H9 (cell line): ENCODE data around the gene ISG15. TPM values are rescaled to one million over a fixed set of nuclear protein-coding genes. Genes with fewer than 3 reads are reported as not detected.

Experiments used
- DNase-seq: peaks from one replicate; pipeline ENCODE4 v3.0.0-alpha.2; 2017
- H2AFZ ChIP-seq: one replicate; pipeline ENCODE4 v1.6.1; 2013; ENCODE audit warnings: mild to moderate bottlenecking, low read length, control low read depth, moderate library complexity
- H2AK5ac ChIP-seq: 2 replicates; pipeline ENCODE4 v1.6.1; 2013; ENCODE audit warnings: low read length, control low read depth, mixed read lengths; ENCODE audit not compliant: insufficient read length
- H2BK120ac ChIP-seq: one replicate; pipeline ENCODE4 v1.6.1; 2013; ENCODE audit warnings: low read depth, mild to moderate bottlenecking, low read length, control low read depth, inconsistent platforms; ENCODE audit not compliant: poor library complexity, severe bottlenecking
- H2BK12ac ChIP-seq: 2 replicates; pipeline ENCODE4 v1.6.1; 2013; ENCODE audit warnings: low read length, control low read depth, mixed read lengths, low read depth; ENCODE audit not compliant: insufficient read length
- H2BK15ac ChIP-seq: 2 replicates; pipeline ENCODE4 v1.6.1; 2013; ENCODE audit warnings: low read depth, low read length, control low read depth
- H2BK20ac ChIP-seq: one replicate; pipeline ENCODE4 v1.6.1; 2013; ENCODE audit warnings: low read depth, mild to moderate bottlenecking, low read length, control low read depth, inconsistent platforms; ENCODE audit not compliant: poor library complexity, severe bottlenecking
- H2BK5ac ChIP-seq: 2 replicates; pipeline ENCODE4 v1.6.1; 2013; ENCODE audit warnings: low read length, control low read depth, mixed read lengths; ENCODE audit not compliant: insufficient read length
- H3K14ac ChIP-seq: 2 replicates; pipeline ENCODE4 v1.6.1; 2013; ENCODE audit warnings: low read length, control low read depth; ENCODE audit not compliant: insufficient read depth
- H3K18ac ChIP-seq: 2 replicates; pipeline ENCODE4 v1.6.1; 2013; ENCODE audit warnings: low read depth, mild to moderate bottlenecking, mixed read lengths, low read length, control low read depth; ENCODE audit not compliant: insufficient read length
- H3K23ac ChIP-seq: 2 replicates; pipeline ENCODE4 v1.6.1; 2013; ENCODE audit warnings: low read length, control low read depth, mixed read lengths, low read depth; ENCODE audit not compliant: insufficient read length
- H3K23me2 ChIP-seq: 2 replicates; pipeline ENCODE4 v1.6.1; 2013; ENCODE audit warnings: low read depth, mild to moderate bottlenecking, mixed read lengths, low read length, control low read depth; ENCODE audit not compliant: insufficient read length, poor library complexity, severe bottlenecking
- H3K27ac ChIP-seq: 2 replicates; pipeline ENCODE4 v1.5.1; 2013; ENCODE audit warnings: low read length, control low read depth, mixed read lengths, low read depth; ENCODE audit not compliant: insufficient read length
- H3K27me3 ChIP-seq: 2 replicates; pipeline ENCODE4 v1.6.1; 2013; ENCODE audit warnings: low read length, control low read depth, inconsistent platforms; ENCODE audit not compliant: insufficient read depth
- H3K4ac ChIP-seq: 2 replicates; pipeline ENCODE4 v1.6.1; 2013; ENCODE audit warnings: low read depth, mild to moderate bottlenecking, control low read depth, inconsistent platforms, low read length, moderate library complexity
- H3K4me1 ChIP-seq: 2 replicates; pipeline ENCODE4 v1.6.1; 2013; ENCODE audit warnings: low read length, control low read depth, inconsistent platforms; ENCODE audit not compliant: insufficient read depth
- H3K4me2 ChIP-seq: 2 replicates; pipeline ENCODE4 v1.6.1; 2013; ENCODE audit warnings: low read length, control low read depth, mixed read lengths; ENCODE audit not compliant: insufficient read length, insufficient read depth
- H3K56ac ChIP-seq: 2 replicates; pipeline ENCODE4 v1.6.1; 2013; ENCODE audit warnings: low read depth, mild to moderate bottlenecking, mixed read lengths, low read length, control low read depth; ENCODE audit not compliant: insufficient read length
- H3K79me1 ChIP-seq: 2 replicates; pipeline ENCODE4 v1.6.1; 2013; ENCODE audit warnings: low read depth, mild to moderate bottlenecking, moderate library complexity, low read length, control low read depth, inconsistent platforms; ENCODE audit not compliant: insufficient read depth, poor library complexity, severe bottlenecking
- H3K79me2 ChIP-seq: 2 replicates; pipeline ENCODE4 v1.6.1; 2013; ENCODE audit warnings: low read length, control low read depth, inconsistent platforms; ENCODE audit not compliant: insufficient read depth
- H3K9ac ChIP-seq: 2 replicates; pipeline ENCODE4 v1.6.1; 2013; ENCODE audit warnings: low read length, control low read depth, mixed read lengths; ENCODE audit not compliant: insufficient read length; ENCODE audit errors: extremely low read depth
- H3K9me3 ChIP-seq: one replicate; pipeline ENCODE4 v1.6.1; 2013; ENCODE audit warnings: low read depth, low read length, inconsistent platforms; ENCODE audit not compliant: control insufficient read depth
- H3T11ph ChIP-seq: one replicate; pipeline ENCODE4 v1.6.1; 2013; ENCODE audit warnings: mild to moderate bottlenecking, low read length, control low read depth, inconsistent platforms
- H4K20me1 ChIP-seq: one replicate; pipeline ENCODE4 v1.6.1; 2013; ENCODE audit not compliant: control insufficient read depth, insufficient read length, insufficient read depth
- H4K5ac ChIP-seq: 2 replicates; pipeline ENCODE4 v1.6.1; 2013; ENCODE audit warnings: low read depth, mild to moderate bottlenecking, mixed read lengths, low read length, control low read depth; ENCODE audit not compliant: insufficient read length
- H4K8ac ChIP-seq: replicated peaks from 2 replicates; pipeline ENCODE4 v1.6.1; 2013; ENCODE audit warnings: low read length, control low read depth, mixed read lengths, low read depth; ENCODE audit not compliant: insufficient read length
- H4K91ac ChIP-seq: 2 replicates; pipeline ENCODE4 v1.6.1; 2013; ENCODE audit warnings: low read depth, mild to moderate bottlenecking, moderate library complexity, mixed read lengths, low read length, control low read depth; ENCODE audit not compliant: insufficient read length
- H3K27ac Mint-ChIP-seq, 3 experiments: 2 replicates in 2 of 3; 3 replicates in 1 of 3; pipeline ENCODE4 v1.8.0; 2020 to 2021; ENCODE audit warnings: mixed read lengths in 3 of 3, mild to moderate bottlenecking in 1 of 3, moderate library complexity in 1 of 3
- H3K27me3 Mint-ChIP-seq: 2 replicates; pipeline ENCODE4 v1.8.0; 2021; ENCODE audit warnings: low read depth, mild to moderate bottlenecking, moderate library complexity, mixed read lengths
- H3K36me3 Mint-ChIP-seq, 3 experiments: 2 replicates in 2 of 3; 3 replicates in 1 of 3; pipeline ENCODE4 v1.8.0; 2020 to 2021; ENCODE audit warnings: low read depth in 3 of 3, mixed read lengths in 3 of 3; ENCODE audit not compliant: insufficient read depth in 1 of 3
- H3K4me1 Mint-ChIP-seq, 2 experiments: 2 replicates each; pipeline ENCODE4 v1.8.0; 2020; ENCODE audit warnings: mixed read lengths in 2 of 2
- H3K4me3 Mint-ChIP-seq, 2 experiments: 2 replicates in 1 of 2; 3 replicates in 1 of 2; pipeline ENCODE4 v1.8.0; 2020 to 2021; ENCODE audit warnings: mild to moderate bottlenecking in 2 of 2, mixed read lengths in 2 of 2, moderate library complexity in 1 of 2
- H3K9me3 Mint-ChIP-seq, 2 experiments: 2 replicates in 1 of 2; 3 replicates in 1 of 2; pipeline ENCODE4 v1.8.0; 2020; ENCODE audit warnings: mild to moderate bottlenecking in 2 of 2, mixed read lengths in 2 of 2, moderate library complexity in 1 of 2
- WGBS: extraction: QIAGEN DNeasy Blood & Tissue Kit; methylation state at CpG from one replicate; pipeline ENCODE4 v1.1.7; 2013; ENCODE audit warnings: missing lambda C conversion rate, low lambda C conversion rate, mixed read lengths; ENCODE audit not compliant: insufficient read length; ENCODE audit errors: extremely low coverage; 5-methylcytosine and 5-hydroxymethylcytosine counted together
- total RNA-seq: library from RNA; stranded (reverse); gene quantifications from 2 replicates; pipeline ENCODE4 v1.2.1, GENCODE V29; 2021
- TF ChIP-seq, protein P1 (sequence below): fragments of 200-600 bp; sonication (generic); conservative IDR thresholded peaks from 3 replicates; pipeline ENCODE4 v1.8.0; 2021; ENCODE audit warnings: antibody characterized with exemption, mild to moderate bottlenecking

Gene ISG15
- total RNA-seq, 1 experiment from 2014 or later, result 39.7 TPM

DNA sequence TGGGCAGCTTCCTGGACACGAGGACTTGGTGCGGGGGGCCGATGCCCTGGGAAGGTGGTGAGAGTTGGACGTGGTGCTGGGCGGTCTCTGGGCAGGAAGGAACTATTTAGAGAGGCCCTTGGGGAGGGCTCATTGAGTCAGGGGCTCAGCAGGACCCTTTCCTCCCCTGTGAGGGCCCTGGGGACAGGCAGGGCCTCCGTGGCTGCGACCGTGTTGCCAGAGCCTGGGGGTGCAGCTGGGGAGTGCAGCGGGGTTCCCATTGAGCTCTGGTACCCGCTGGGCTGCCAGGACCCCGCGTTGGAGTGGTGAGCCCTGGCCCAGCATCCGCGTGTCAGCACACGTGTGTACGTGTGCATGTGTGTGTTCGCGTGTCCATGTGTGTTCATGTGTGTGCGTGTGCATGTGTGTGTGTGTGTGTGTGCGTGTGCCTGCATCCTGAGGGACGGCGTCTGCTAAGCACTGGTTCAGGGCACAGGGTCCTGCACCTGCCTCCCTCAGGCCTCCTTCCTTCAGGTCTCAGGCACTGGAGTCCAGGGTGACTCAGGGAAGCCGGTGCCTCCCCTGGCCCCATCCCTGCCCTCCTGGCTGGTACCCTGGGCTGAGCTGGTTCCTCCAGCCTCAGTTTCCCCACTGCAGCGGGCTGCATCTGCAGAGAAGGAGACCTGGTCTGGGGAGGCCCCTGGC lies 50.1 kb downstream of the ISG15 start:
- H2BK12ac ChIP-seq, result no peak overlapping the region
- H2BK120ac ChIP-seq, result no peak overlapping the region
- H3K18ac ChIP-seq, result no peak overlapping the region
- H3K79me2 ChIP-seq, result no peaks in the 10 kb centered on the region
- peaks cover 2% of the 10 kb centered on the region; the same call in 1 of the 2 replicates for H3K27me3 ChIP-seq
- H3K14ac ChIP-seq, result no peak overlapping the region
- H3T11ph ChIP-seq, result no peak overlapping the region
- no peak overlapping the region for H2BK5ac ChIP-seq
- Mint-ChIP-seq H3K36me3 (no peaks in the 10 kb centered on the region), H3K27me3 (peaks cover 62% of the 10 kb centered on the region), H3K4me3 (no peak overlapping the region), H3K4me1 (peaks cover 19 to 26% of the 10 kb centered on the region in 2 experiments), H3K27ac (peak overlapping the region in 1 of 3 experiments; percentile 95; a peak in 1 of 7 replicates), H3K9me3 (no peaks in the 10 kb centered on the region)
- H2AFZ ChIP-seq, result no peak overlapping the region
- H2AK5ac ChIP-seq, result no peak overlapping the region
- H2BK15ac ChIP-seq, result no peak overlapping the region
- H3K23ac ChIP-seq, result no peak overlapping the region
- H4K8ac ChIP-seq, result no peak overlapping the region
- no peak overlapping the region for H4K5ac ChIP-seq
- TF ChIP-seq, protein P1, sequence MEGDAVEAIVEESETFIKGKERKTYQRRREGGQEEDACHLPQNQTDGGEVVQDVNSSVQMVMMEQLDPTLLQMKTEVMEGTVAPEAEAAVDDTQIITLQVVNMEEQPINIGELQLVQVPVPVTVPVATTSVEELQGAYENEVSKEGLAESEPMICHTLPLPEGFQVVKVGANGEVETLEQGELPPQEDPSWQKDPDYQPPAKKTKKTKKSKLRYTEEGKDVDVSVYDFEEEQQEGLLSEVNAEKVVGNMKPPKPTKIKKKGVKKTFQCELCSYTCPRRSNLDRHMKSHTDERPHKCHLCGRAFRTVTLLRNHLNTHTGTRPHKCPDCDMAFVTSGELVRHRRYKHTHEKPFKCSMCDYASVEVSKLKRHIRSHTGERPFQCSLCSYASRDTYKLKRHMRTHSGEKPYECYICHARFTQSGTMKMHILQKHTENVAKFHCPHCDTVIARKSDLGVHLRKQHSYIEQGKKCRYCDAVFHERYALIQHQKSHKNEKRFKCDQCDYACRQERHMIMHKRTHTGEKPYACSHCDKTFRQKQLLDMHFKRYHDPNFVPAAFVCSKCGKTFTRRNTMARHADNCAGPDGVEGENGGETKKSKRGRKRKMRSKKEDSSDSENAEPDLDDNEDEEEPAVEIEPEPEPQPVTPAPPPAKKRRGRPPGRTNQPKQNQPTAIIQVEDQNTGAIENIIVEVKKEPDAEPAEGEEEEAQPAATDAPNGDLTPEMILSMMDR, result no peak
- H3K4ac ChIP-seq, result no peak overlapping the region
- no peak for DNase-seq
- WGBS, result no CpG with 5 or more reads among the region's 24 CpGs
- H3K56ac ChIP-seq, result no peak overlapping the region
- no peak overlapping the region for H3K9ac ChIP-seq
- no peak overlapping the region for H3K27ac ChIP-seq
- H2BK20ac ChIP-seq, result no peak overlapping the region
- H4K91ac ChIP-seq, result no peak overlapping the region
- no peaks in the 10 kb centered on the region for H3K79me1 ChIP-seq
- no peaks in the 10 kb centered on the region for H3K9me3 ChIP-seq
- peaks cover 10% of the 10 kb centered on the region for H3K23me2 ChIP-seq
- H4K20me1 ChIP-seq, result no peaks in the 10 kb centered on the region
- H3K4me2 ChIP-seq, result no peak overlapping the region
- H3K4me1 ChIP-seq, result no peaks in the 10 kb centered on the region

Other genes with a start within 250 kb of the ISG15 start
- gene SAMD11, start 89.6 kb upstream of the ISG15 start, total RNA-seq, result 13.5 and 15.7 TPM in 2 replicates
- gene NOC2L, start 54.2 kb upstream of the ISG15 start, total RNA-seq, result 130 and 138 TPM in 2 replicates
- 41.4 TPM in 2 replicates for gene KLHL17, start 52.9 kb upstream of the ISG15 start, total RNA-seq
- gene PLEKHN1, start 47.0 kb upstream of the ISG15 start, total RNA-seq, result 2.0 and 3.0 TPM in 2 replicates
- gene PERM1, start 31.4 kb upstream of the ISG15 start, total RNA-seq, result not detected in 2 replicates
- gene HES4, start 13.4 kb upstream of the ISG15 start, total RNA-seq, result 3.7 and 4.0 TPM in 2 replicates
- gene AGRN, start 6.6 kb downstream of the ISG15 start, total RNA-seq, result 173 and 175 TPM in 2 replicates
- not detected in 2 replicates for gene RNF223, start 60.8 kb downstream of the ISG15 start, total RNA-seq
- gene C1orf159, start 102.6 kb downstream of the ISG15 start, total RNA-seq, result 10.1 and 12.3 TPM in 2 replicates
- gene TTLL10, start 160.4 kb downstream of the ISG15 start, total RNA-seq, result 0.68 and 0.79 TPM in 2 replicates
- 1.9 and 2.0 TPM in 2 replicates for gene TNFRSF18, start 193.1 kb downstream of the ISG15 start, total RNA-seq
- 0.24 and 0.33 TPM in 2 replicates for gene TNFRSF4, start 200.7 kb downstream of the ISG15 start, total RNA-seq
- gene SDF4, start 218.5 kb downstream of the ISG15 start, total RNA-seq, result 82.0 and 84.7 TPM in 2 replicates
- gene B3GALT6, start 218.7 kb downstream of the ISG15 start, total RNA-seq, result 27.0 and 27.1 TPM in 2 replicates
- gene C1QTNF12, start 233.2 kb downstream of the ISG15 start, total RNA-seq, result 4.4 and 4.7 TPM in 2 replicates